ENCODE data around the gene MGLL.

DNA sequence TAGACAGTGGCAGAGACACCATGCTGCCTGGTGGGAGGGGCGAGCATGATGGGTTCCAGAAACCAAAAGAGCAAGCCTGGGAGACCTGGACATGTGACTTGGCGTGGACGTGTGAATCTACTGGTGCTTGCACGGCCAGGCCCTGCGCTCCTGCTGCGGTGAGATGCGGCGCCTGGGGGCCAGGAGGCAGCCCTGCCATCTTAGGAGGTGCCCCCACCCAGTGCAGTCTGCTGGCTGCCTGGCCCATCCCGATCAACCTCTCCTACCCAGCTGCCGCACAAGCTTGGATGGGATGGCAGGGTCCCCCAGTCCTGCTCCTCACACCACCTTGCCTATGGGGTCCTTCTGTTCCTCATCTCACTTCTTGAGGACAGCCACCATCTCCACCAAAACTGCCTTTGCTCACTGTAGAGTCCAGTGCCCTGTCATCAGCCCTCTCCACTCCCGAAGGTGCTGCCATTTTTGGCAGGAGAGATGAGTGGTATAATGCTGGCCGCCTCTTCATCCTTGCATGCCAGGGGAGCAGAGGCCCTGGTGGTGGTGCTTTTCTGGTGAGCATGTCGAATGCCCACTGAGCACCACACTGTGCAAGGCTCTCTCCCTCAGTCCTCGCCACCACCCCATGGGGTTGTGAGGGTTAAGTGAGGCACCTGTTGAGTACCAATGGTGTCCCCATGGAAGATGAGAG lies 152.6 kb downstream of the MGLL start:
- TF ChIP-seq, protein P1, sequence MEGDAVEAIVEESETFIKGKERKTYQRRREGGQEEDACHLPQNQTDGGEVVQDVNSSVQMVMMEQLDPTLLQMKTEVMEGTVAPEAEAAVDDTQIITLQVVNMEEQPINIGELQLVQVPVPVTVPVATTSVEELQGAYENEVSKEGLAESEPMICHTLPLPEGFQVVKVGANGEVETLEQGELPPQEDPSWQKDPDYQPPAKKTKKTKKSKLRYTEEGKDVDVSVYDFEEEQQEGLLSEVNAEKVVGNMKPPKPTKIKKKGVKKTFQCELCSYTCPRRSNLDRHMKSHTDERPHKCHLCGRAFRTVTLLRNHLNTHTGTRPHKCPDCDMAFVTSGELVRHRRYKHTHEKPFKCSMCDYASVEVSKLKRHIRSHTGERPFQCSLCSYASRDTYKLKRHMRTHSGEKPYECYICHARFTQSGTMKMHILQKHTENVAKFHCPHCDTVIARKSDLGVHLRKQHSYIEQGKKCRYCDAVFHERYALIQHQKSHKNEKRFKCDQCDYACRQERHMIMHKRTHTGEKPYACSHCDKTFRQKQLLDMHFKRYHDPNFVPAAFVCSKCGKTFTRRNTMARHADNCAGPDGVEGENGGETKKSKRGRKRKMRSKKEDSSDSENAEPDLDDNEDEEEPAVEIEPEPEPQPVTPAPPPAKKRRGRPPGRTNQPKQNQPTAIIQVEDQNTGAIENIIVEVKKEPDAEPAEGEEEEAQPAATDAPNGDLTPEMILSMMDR (IDR thresholded peaks at IDR 0.05; ENCODE audit: low read length), result no peak
- no peak for TF ChIP-seq EZH2 (IDR thresholded peaks at IDR 0.05; ENCODE audit: borderline replicate concordance, low read length)

All from OCI-LY1 (cell line).